Measurements from ENCODE around the gene ABCD3. TPM values are rescaled to one million over a fixed set of nuclear protein-coding genes. Genes with fewer than 3 reads are reported as not detected.

Gene ABCD3
- total and polyA plus RNA-seq, 2 of the 13 experiments (the other 11 are each of a cell fraction or from before 2014, with no cell fraction given) = 27.5 to 166 TPM

GRCh38 chr1:94417978-94418663, at the start of gene ABCD3 (continued):
- TF ChIP-seq TSC22D2 (CRISPR knock-in tag; IDR thresholded peaks at IDR 0.05; ENCODE audit: borderline replicate concordance) = peak; percentile 73; the same call in 1 of the 2 replicates
- TF ChIP-seq SP140L (CRISPR knock-in tag; IDR thresholded peaks at IDR 0.05; ENCODE audit: borderline replicate concordance) = peak; percentile 36; the same call in 1 of the 2 replicates
- TF ChIP-seq EZH2 (conservative IDR thresholded peaks at IDR 0.05; ENCODE audit: low read depth, low read length) = no peak
- TF ChIP-seq ATF7-NPFF (CRISPR knock-in tag; IDR thresholded peaks at IDR 0.05; ENCODE audit: low read depth) = peak; percentile 76
- peak; percentile 58; the same call in 1 of the 2 replicates for TF ChIP-seq ZBTB20 (CRISPR knock-in tag; IDR thresholded peaks at IDR 0.05; ENCODE audit: borderline replicate concordance, low read depth)
- no peak; the same call in 1 of the 2 replicates for TF ChIP-seq SKIL (CRISPR knock-in tag; IDR thresholded peaks at IDR 0.05; ENCODE audit: borderline replicate concordance)
- peak; percentile 67 for TF ChIP-seq RXRA (CRISPR knock-in tag; IDR thresholded peaks at IDR 0.05)
- no peak for TF ChIP-seq NPAS2 (CRISPR knock-in tag; IDR thresholded peaks at IDR 0.05; ENCODE audit: borderline replicate concordance)
- TF ChIP-seq KDM3A (CRISPR knock-in tag; IDR thresholded peaks at IDR 0.05; ENCODE audit: low read depth) = no peak
- no peak for TF ChIP-seq ZNF207 (IDR thresholded peaks at IDR 0.05; ENCODE audit: borderline replicate concordance)
- TF ChIP-seq ZNF639 (CRISPR knock-in tag; conservative IDR thresholded peaks at IDR 0.05) = peak; percentile 44; the same call in 1 of the 2 replicates
- TF ChIP-seq ZSCAN9 (CRISPR knock-in tag; IDR thresholded peaks at IDR 0.05; ENCODE audit: borderline replicate concordance) = peak; percentile 43; the same call in 1 of the 2 replicates
- peak; percentile 87; the same call in 1 of the 2 replicates for TF ChIP-seq ZBTB7A (CRISPR knock-in tag; IDR thresholded peaks at IDR 0.05)
- TF ChIP-seq ZNF431 (CRISPR knock-in tag; IDR thresholded peaks at IDR 0.05; ENCODE audit: borderline replicate concordance, low read depth) = no peak
- TF ChIP-seq ZNF101 (CRISPR knock-in tag; IDR thresholded peaks at IDR 0.05; ENCODE audit: borderline replicate concordance, low read depth) = no peak
- no peak for TF ChIP-seq HMGA1 (CRISPR knock-in tag; conservative IDR thresholded peaks at IDR 0.05)
- no peak for TF ChIP-seq SYNCRIP (IDR thresholded peaks at IDR 0.05; ENCODE audit: insufficient read depth, low read depth, low read length)
- TF ChIP-seq, protein P1, sequence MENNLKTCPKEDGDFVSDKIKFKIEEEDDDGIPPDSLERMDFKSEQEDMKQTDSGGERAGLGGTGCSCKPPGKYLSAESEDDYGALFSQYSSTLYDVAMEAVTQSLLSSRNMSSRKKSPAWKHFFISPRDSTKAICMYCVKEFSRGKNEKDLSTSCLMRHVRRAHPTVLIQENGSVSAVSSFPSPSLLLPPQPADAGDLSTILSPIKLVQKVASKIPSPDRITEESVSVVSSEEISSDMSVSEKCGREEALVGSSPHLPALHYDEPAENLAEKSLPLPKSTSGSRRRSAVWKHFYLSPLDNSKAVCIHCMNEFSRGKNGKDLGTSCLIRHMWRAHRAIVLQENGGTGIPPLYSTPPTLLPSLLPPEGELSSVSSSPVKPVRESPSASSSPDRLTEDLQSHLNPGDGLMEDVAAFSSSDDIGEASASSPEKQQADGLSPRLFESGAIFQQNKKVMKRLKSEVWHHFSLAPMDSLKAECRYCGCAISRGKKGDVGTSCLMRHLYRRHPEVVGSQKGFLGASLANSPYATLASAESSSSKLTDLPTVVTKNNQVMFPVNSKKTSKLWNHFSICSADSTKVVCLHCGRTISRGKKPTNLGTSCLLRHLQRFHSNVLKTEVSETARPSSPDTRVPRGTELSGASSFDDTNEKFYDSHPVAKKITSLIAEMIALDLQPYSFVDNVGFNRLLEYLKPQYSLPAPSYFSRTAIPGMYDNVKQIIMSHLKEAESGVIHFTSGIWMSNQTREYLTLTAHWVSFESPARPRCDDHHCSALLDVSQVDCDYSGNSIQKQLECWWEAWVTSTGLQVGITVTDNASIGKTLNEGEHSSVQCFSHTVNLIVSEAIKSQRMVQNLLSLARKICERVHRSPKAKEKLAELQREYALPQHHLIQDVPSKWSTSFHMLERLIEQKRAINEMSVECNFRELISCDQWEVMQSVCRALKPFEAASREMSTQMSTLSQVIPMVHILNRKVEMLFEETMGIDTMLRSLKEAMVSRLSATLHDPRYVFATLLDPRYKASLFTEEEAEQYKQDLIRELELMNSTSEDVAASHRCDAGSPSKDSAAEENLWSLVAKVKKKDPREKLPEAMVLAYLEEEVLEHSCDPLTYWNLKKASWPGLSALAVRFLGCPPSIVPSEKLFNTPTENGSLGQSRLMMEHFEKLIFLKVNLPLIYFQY (CRISPR knock-in tag; IDR thresholded peaks at IDR 0.05; ENCODE audit: borderline replicate concordance) = 0 out of 2 replicates have a peak, but pooled peaks have one; percentile 39
- no peak for TF ChIP-seq SRY (CRISPR knock-in tag; IDR thresholded peaks at IDR 0.05)
- TF ChIP-seq ZFAT (CRISPR knock-in tag; conservative IDR thresholded peaks at IDR 0.05) = no peak
- TF ChIP-seq KLF6 (CRISPR knock-in tag; IDR thresholded peaks at IDR 0.05) = peak; percentile 84
- peak; percentile 82 for TF ChIP-seq ZNF331 (CRISPR knock-in tag; IDR thresholded peaks at IDR 0.05)
- TF ChIP-seq ZFP82 (CRISPR knock-in tag; IDR thresholded peaks at IDR 0.05; ENCODE audit: borderline replicate concordance) = no peak

All from HepG2 (cell line).